Neural cell (in vitro differentiated cells): ENCODE results near the gene NOL4L.

Experiments used
- EP300 ChIP-seq: fragments of 450-650 bp; conservative IDR thresholded peaks from 2 replicates; pipeline ENCODE4 v1.6.1; 2014; ENCODE audit warnings: antibody characterized with exemption, mild to moderate bottlenecking, moderate library complexity; ENCODE audit not compliant: poor library complexity, severe bottlenecking
- TF ChIP-seq, protein P1 (sequence below): fragments of 450-650 bp; IDR thresholded peaks from 2 replicates; pipeline ENCODE4 v1.5.1; 2014; ENCODE audit warnings: antibody characterized with exemption, mild to moderate bottlenecking, moderate library complexity; ENCODE audit not compliant: poor library complexity, severe bottlenecking

DNA sequence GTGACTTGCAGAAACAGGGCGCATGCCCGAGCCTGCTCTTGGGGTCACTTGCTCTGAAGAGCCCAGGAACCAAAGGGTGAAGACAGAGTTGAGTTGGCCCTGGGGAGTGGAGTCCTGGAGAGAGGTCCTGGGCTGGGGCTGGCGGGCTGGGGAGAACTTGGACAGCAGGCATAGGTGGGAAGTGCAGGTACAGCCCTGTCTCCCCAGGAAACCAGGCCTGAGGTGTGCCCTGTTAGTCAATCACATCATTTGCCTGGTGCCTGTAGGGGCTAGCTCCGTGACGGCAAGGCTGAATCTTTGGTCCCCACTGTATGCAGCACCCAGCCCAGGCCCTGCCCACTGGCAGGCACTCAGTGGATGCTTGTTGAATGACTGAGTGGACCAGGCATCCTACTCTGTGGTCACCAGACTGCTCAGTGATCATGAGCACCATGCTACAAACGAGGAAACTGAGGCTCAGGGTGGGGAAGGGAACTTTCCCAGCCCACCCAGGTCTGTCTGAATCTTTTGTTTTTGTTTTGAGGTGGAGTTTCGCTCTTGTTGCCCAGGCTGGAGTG, 15.6 kb upstream of the NOL4L start:
- TF ChIP-seq, protein P1, sequence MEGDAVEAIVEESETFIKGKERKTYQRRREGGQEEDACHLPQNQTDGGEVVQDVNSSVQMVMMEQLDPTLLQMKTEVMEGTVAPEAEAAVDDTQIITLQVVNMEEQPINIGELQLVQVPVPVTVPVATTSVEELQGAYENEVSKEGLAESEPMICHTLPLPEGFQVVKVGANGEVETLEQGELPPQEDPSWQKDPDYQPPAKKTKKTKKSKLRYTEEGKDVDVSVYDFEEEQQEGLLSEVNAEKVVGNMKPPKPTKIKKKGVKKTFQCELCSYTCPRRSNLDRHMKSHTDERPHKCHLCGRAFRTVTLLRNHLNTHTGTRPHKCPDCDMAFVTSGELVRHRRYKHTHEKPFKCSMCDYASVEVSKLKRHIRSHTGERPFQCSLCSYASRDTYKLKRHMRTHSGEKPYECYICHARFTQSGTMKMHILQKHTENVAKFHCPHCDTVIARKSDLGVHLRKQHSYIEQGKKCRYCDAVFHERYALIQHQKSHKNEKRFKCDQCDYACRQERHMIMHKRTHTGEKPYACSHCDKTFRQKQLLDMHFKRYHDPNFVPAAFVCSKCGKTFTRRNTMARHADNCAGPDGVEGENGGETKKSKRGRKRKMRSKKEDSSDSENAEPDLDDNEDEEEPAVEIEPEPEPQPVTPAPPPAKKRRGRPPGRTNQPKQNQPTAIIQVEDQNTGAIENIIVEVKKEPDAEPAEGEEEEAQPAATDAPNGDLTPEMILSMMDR = no peak
- TF ChIP-seq EP300 = no peak
